HG02885 (cell line): Measurements from ENCODE around the gene RAMP2.
A peak's percentile ranks its signal among the peaks of the same experiment; 100 is the strongest.

Source experiments
- ATAC-seq: cut with Tn5 transposase; IDR thresholded peaks from one replicate; pipeline ENCODE4 v1.9.1; 2021; ENCODE audit warnings: mild to moderate bottlenecking; ENCODE audit not compliant: unreplicated experiment, poor library complexity

The RAMP2 gene

GRCh38 chr17:42787266-42787665, 26.2 kb downstream of the RAMP2 start:
- ATAC-seq = no peak

- ATAC-seq = no peak
Observed at GRCh38 chr17:42791948-42792347, 30.9 kb downstream of the RAMP2 start.

- no peak for ATAC-seq
Observed at GRCh38 chr17:42792545-42792944, 31.5 kb downstream of the RAMP2 start.

DNA sequence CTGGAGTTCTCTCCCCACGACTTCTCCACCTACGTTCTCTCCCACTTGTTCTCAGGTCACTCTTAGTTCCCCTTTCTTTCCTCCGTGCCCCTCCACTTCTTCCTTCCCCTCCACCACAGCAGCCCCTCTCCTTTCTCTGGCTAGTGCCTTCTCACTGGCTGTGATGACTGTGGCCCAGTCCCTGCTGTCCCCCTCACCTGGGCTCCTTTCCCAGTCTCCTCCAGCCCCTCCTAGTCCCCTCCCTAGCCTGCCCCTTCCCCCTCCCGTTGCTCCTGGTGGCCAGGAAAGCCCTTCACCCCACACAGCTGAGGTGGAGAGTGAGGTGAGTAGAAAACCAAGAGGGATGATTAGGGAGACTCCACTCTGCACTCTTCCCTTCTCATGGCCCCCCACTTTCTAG, 34.0 kb downstream of the RAMP2 start:
- no peak for ATAC-seq

DNA sequence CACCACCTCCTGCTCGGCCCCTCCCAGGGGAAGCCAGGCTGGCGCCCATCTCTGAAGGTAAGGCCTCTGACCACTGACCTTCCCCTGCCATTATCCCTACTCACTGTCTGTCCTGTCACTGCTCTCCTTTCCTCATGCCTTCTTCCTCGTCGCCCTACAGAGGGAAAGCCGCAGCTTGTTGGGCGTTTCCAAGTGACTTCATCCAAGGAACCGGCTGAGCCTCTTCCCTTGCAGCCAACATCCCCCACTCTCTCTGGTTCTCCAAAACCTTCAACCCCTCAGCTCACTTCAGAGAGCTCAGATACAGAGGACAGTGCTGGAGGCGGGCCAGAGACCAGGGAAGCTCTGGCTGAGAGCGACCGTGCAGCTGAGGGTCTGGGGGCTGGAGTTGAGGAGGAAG, 34.4 kb downstream of the RAMP2 start:
- no peak for ATAC-seq

DNA sequence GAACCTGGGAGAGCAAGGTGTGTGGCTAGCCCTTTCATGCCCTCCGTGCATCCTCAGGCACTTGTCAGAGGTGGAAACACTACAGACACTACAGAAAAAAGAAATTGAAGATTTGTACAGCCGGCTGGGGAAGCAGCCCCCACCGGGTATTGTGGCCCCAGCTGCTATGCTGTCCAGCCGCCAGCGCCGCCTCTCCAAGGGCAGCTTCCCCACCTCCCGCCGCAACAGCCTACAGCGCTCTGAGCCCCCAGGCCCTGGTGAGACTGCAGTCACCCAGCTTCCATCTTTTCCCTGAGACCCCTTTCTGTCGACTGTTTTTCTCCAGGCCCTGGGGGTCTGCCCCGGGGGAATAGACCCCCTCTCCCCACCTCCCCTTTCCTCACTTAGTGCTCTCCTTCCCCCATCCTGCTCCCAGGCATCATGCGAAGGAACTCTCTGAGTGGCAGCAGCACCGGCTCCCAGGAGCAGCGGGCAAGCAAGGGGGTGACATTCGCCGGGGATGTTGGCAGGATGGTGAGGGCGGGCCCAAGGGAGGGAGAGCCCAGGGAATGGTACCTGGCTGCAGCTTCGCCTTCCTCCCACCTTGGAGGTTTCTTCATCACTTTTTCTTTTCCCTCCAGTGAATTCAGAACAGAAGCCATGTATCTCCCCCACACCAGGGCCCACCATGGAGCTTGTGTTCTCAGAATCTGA, 35.2 kb downstream of the RAMP2 start:
- ATAC-seq = no peak

GRCh38 chr17:42797067-42798007, 36.3 kb downstream of the RAMP2 start:
- ATAC-seq = no peak

- ATAC-seq = no peak
Observed at GRCh38 chr17:42798011-42798382, 37.0 kb downstream of the RAMP2 start.

DNA sequence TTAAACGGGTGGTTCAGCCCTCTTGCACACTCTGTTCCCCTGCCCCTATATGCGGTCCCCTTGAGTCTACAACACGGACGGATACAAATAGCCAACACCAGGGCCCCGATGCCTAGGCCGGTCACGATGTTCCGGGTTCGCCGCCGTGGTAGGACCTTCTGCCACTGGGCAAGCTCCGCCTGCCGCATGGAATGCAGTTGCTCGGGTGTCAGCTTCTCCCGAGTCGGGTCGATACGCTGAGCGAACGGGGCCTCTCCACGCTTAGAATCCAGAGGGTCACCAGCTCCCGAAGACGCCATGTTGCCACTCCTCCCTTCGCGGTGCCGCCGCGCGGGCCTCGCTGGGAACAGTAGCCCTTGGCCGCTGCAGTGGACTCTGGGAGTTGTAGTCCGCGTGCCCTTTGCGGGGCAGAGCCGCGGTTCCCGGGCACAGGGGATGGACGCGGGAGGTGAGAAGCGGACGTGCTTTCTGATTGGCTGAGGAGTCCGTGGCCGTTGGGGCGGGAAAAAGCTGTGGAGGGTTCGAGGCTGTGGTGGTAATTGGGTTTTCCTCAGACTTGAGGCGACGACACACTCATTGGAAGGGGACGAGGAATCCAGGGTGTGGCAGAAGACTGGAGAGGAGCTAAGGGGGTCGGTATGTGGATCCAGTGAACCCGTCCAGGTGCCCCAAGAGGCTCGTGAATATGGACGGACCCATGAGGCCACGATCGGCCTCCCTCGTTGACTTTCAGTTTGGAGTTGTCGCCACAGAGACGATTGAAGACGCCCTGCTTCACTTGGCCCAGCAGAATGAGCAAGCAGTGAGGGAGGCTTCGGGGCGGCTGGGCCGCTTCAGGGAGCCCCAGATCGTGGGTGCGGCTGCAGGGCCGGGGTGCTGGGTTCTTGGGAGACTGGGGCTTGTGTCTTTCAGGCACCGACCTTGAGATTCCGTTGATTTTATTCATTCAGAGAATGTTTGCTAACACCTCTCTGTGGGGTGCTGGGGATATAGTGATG, 37.7 kb downstream of the RAMP2 start, which contains the start of the genes CNTD1 and COA3:
Gene CNTD1, plus strand, starts transcription at position 479 of the 998 bp plus-strand sequence. Its CDS starts 207 bp downstream, at position 686.
Gene COA3, minus strand, starts transcription at position 322 of the 998 bp plus-strand sequence. Its CDS starts 23 bp downstream, at position 299.
- peak; percentile 85 for ATAC-seq

- ATAC-seq = no peak
Observed at GRCh38 chr17:42803074-42803883, 42.3 kb downstream of the RAMP2 start.

GRCh38 chr17:42804918-42805367, 43.9 kb downstream of the RAMP2 start:
- no peak for ATAC-seq

DNA sequence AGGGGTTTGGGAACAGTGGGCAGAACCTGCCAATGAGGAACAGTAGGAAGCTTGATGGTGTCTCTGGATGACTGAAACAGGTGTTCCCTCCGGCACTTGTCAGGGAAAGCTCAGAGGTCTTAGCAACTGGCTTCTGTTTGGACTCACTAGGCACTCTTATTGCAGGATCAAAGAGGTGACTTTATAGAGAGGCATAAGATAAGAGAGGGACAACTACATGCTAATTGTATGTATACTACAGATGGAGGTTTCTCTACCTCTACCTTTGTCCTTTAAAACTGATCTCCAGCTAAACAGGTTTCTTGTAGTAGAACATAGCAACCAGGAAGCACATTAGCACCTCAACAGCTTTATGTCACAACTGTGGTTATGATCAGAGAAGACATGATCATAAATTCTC, 45.2 kb downstream of the RAMP2 start:
- no peak for ATAC-seq

DNA sequence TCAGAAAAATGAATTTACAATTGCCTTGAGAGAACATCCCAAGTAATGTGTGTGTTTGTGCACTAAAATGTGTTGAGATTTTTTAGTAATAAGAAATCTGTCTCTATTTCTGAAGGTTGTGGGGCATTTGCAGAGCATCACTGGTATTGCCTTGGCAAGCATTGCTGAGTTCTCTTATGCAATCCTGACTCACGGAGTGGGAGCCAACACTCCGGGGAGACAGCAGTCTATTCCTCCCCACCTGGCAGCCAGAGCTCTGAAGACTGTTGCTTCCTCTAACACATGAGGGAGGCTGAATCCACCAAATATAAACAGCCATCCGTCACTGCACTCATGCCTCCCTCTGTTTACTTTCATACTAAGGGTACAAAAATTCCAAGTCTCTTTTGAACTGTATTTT, 48.2 kb downstream of the RAMP2 start:
- ATAC-seq = no peak
